ENCODE results near the gene LYPD4. TPM values are rescaled to one million over a fixed set of nuclear protein-coding genes. Genes with fewer than 3 reads are reported as not detected.

LYPD4 gene
- total and polyA plus RNA-seq, 2 donors (not counting 1 experiment from before 2014, with no cell fraction given), result not detected

DNA sequence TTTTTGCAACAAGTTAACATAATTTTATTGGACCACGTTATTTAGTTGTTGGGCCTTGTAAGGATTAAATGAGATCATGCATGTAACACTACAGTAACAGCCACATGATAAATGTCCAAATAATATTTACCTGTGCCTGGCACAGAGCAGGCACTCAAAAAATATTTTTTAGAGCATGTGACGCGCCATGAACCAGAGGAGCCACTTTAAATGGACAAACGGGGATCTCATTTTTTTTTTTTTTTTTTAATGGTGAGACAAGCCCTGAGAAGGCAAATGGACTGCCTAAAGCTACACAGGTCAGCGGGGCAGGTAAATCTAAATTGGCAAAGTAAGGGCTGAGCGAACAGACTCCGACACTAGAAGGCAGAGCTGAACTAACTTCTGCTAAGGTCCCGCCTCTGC, 14.7 kb upstream of the LYPD4 start:
- Histone ChIP-seq H3K4me2 (ENCODE audit: extremely low read depth, insufficient read depth, low read length) (peak overlapping the region; percentile 87), H3K79me2 (ENCODE audit: control insufficient read depth, insufficient read depth, low read length) (peaks cover 41% of the 10 kb centered on the region), H3K9ac (ENCODE audit: insufficient read depth, low read length) (peak overlapping the region; percentile 18), H3K9me3 (ENCODE audit: control insufficient read depth, insufficient read depth, low read depth, low read length) (no peaks in the 10 kb centered on the region), H3K36me3 (ENCODE audit: control insufficient read depth, insufficient read depth, low read length) (peaks cover 23% of the 10 kb centered on the region), H2AFZ (ENCODE audit: low read length) (peak overlapping the region; percentile 57), H3K27me3 (ENCODE audit: control insufficient read depth, insufficient read depth, low read length) (peaks cover 4% of the 10 kb centered on the region), H3K4me3 (replicated peaks in 1 of 4; ENCODE audit: control extremely low read depth in 1 of 4, insufficient read depth in 1 of 4, low read depth in 3 of 4, low read length in 4 of 4) (peak overlapping the region; percentile 44 to 92 (median 66)), H4K20me1 (ENCODE audit: control insufficient read depth, extremely low read depth, insufficient read depth, low read length) (no peaks in the 10 kb centered on the region), H3K4me1 (ENCODE audit: control insufficient read depth, extremely low read depth, insufficient read depth, low read length) (peaks cover 8% of the 10 kb centered on the region), H3K27ac (ENCODE audit: insufficient read depth, low read length) (no peak overlapping the region)
- no peak for DNase-seq (ENCODE audit: low read depth in 2 of 2)
- no peak for TF ChIP-seq EZH2 (IDR thresholded peaks at IDR 0.05; ENCODE audit: low read length, missing control alignments)
- TF ChIP-seq, protein P1, sequence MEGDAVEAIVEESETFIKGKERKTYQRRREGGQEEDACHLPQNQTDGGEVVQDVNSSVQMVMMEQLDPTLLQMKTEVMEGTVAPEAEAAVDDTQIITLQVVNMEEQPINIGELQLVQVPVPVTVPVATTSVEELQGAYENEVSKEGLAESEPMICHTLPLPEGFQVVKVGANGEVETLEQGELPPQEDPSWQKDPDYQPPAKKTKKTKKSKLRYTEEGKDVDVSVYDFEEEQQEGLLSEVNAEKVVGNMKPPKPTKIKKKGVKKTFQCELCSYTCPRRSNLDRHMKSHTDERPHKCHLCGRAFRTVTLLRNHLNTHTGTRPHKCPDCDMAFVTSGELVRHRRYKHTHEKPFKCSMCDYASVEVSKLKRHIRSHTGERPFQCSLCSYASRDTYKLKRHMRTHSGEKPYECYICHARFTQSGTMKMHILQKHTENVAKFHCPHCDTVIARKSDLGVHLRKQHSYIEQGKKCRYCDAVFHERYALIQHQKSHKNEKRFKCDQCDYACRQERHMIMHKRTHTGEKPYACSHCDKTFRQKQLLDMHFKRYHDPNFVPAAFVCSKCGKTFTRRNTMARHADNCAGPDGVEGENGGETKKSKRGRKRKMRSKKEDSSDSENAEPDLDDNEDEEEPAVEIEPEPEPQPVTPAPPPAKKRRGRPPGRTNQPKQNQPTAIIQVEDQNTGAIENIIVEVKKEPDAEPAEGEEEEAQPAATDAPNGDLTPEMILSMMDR (conservative IDR thresholded peaks at IDR 0.05 in 1 of 2, IDR thresholded peaks at IDR 0.05 in 1 of 2; ENCODE audit: low read depth in 1 of 2, low read length in 2 of 2), result no peak

DNA sequence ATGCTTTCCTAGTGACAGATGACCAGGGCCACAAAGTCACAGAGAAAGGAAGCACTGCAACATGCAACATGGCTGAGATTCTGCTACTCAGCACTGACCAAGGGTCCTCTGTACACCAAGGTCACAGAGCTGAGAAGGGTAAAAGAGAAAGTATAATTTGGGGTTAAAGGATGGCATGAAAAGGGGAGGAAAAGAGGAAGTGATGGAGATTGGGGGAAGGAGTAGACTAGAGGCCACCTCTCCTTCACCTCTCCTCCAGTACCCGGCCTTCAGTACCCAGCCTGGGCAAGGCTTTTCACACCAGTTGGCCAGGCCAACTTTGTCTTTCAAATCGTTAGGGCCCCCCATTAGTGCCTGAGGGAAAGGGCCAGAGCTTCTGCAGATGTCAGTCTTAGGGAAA, 9.3 kb upstream of the LYPD4 start:
- no peak for DNase-seq (ENCODE audit: low read depth in 2 of 2)
- Histone ChIP-seq H3K27me3 (ENCODE audit: control insufficient read depth, insufficient read depth, low read length) (peaks cover 25% of the 10 kb centered on the region), H3K9me3 (ENCODE audit: control insufficient read depth, insufficient read depth, low read depth, low read length) (no peaks in the 10 kb centered on the region), H4K20me1 (ENCODE audit: control insufficient read depth, extremely low read depth, insufficient read depth, low read length) (no peaks in the 10 kb centered on the region), H2AFZ (ENCODE audit: low read length) (no peak overlapping the region), H3K4me2 (ENCODE audit: extremely low read depth, insufficient read depth, low read length) (no peak overlapping the region), H3K4me1 (ENCODE audit: control insufficient read depth, extremely low read depth, insufficient read depth, low read length) (no peaks in the 10 kb centered on the region), H3K79me2 (ENCODE audit: control insufficient read depth, insufficient read depth, low read length) (no peaks in the 10 kb centered on the region), H3K27ac (ENCODE audit: insufficient read depth, low read length) (no peak overlapping the region), H3K9ac (ENCODE audit: insufficient read depth, low read length) (no peak overlapping the region), H3K4me3 (replicated peaks in 1 of 4; ENCODE audit: control extremely low read depth in 1 of 4, insufficient read depth in 1 of 4, low read depth in 3 of 4, low read length in 4 of 4) (no peak overlapping the region), H3K36me3 (ENCODE audit: control insufficient read depth, insufficient read depth, low read length) (no peaks in the 10 kb centered on the region)
- TF ChIP-seq EZH2 (IDR thresholded peaks at IDR 0.05; ENCODE audit: low read length, missing control alignments), result no peak
- TF ChIP-seq, protein P1 (conservative IDR thresholded peaks at IDR 0.05 in 1 of 2, IDR thresholded peaks at IDR 0.05 in 1 of 2; ENCODE audit: low read depth in 1 of 2, low read length in 2 of 2), result no peak

DNA sequence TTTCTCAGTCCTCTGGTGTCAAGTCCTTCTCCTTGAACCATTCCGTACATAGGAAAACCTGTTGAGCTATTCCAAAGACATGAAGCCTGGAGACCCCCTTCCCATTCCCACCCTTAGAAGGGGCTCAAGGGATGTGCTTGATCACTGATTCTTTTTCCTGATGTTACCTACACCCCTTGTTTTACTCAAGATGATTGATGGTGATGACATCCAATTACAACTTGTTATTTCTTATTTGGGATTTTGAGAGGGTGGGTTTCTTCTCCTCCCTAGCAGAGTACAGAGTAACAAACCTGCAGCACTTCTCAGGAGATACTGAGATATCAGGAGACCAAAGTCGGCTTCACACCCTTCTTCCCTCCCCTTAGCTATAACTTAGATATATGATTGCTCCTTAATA, 8.9 kb upstream of the LYPD4 start:
- Histone ChIP-seq H3K4me3 (replicated peaks in 1 of 4; ENCODE audit: control extremely low read depth in 1 of 4, insufficient read depth in 1 of 4, low read depth in 3 of 4, low read length in 4 of 4) (no peak overlapping the region), H3K27me3 (ENCODE audit: control insufficient read depth, insufficient read depth, low read length) (peaks cover 25% of the 10 kb centered on the region), H3K4me1 (ENCODE audit: control insufficient read depth, extremely low read depth, insufficient read depth, low read length) (no peaks in the 10 kb centered on the region)

More for the DNA sequence above, 8.9 kb upstream of the LYPD4 start:
- H3K27ac ChIP-seq (ENCODE audit: insufficient read depth, low read length), result no peak overlapping the region
- no peaks in the 10 kb centered on the region for H3K36me3 ChIP-seq (ENCODE audit: control insufficient read depth, insufficient read depth, low read length)
- H3K9me3 ChIP-seq (ENCODE audit: control insufficient read depth, insufficient read depth, low read depth, low read length), result no peaks in the 10 kb centered on the region
- H4K20me1 ChIP-seq (ENCODE audit: control insufficient read depth, extremely low read depth, insufficient read depth, low read length), result no peaks in the 10 kb centered on the region
- DNase-seq (ENCODE audit: low read depth in 2 of 2), result no peak
- H2AFZ ChIP-seq (ENCODE audit: low read length), result no peak overlapping the region
- no peak for TF ChIP-seq EZH2 (IDR thresholded peaks at IDR 0.05; ENCODE audit: low read length, missing control alignments)
- TF ChIP-seq, protein P1 (conservative IDR thresholded peaks at IDR 0.05 in 1 of 2, IDR thresholded peaks at IDR 0.05 in 1 of 2; ENCODE audit: low read depth in 1 of 2, low read length in 2 of 2), result no peak
- no peak overlapping the region for H3K4me2 ChIP-seq (ENCODE audit: extremely low read depth, insufficient read depth, low read length)
- no peak overlapping the region for H3K9ac ChIP-seq (ENCODE audit: insufficient read depth, low read length)
- H3K79me2 ChIP-seq (ENCODE audit: control insufficient read depth, insufficient read depth, low read length), result no peaks in the 10 kb centered on the region

All from fibroblast of lung (primary cell).